ENCODE results near the gene SLC24A4. TPM values are rescaled to one million over a fixed set of nuclear protein-coding genes. Genes with fewer than 3 reads are reported as not detected.

The SLC24A4 gene
- total and polyA plus RNA-seq, 2 of the 4 experiments (the other 2 are of a cell fraction), result not detected

DNA sequence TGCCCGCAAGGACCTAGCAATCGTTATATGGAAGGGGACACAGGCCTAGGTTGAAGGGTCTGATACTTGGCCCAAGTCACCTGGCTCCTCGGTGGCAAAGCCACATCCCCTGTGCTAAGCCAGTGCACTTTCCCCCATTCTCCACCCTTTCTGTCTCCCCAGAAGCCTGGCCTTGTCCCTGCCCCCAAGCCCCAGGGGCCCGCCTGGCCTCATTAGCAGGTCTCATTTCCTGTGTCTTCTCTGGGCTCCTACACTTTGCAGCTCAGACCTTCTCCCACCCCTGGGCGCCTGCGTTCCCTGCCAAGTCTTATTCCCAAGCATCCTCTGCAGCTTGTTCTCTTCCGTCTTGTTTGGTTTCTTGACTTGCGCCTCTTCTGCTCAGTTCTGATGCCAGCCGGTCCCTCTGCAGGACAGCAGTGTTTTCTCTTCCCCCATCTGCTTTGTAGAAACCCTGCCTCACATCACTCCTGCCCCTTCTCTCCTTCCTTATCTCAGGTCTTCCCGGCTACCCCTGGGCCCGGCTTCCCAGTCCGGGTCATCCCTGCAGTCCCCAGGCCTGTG, 66.7 kb downstream of the SLC24A4 start:
- Histone ChIP-seq H3K27ac (ENCODE audit: insufficient read depth, low read length) (no peak overlapping the region), H2BK20ac (ENCODE audit: low read depth, low read length) (no peak overlapping the region), H3K18ac (ENCODE audit: low read depth, low read length) (no peak overlapping the region), H3K56ac (ENCODE audit: extremely low read depth, insufficient read depth, low read length) (no peak overlapping the region), H3K4me2 (ENCODE audit: low read depth, low read length) (no peak overlapping the region), H3K27me3 (ENCODE audit: control insufficient read depth, insufficient read depth, low read length) (peaks cover 33% of the 10 kb centered on the region), H3K4ac (ENCODE audit: low read depth, low read length) (no peak overlapping the region), H2AK9ac (replicated peaks; ENCODE audit: low read depth, low read length, poor library complexity) (no peak overlapping the region), H3K4me3 (ENCODE audit: insufficient read depth, low read depth, low read length) (no peak overlapping the region), H2AFZ (replicated peaks; ENCODE audit: low read length, poor library complexity) (peak overlapping the region; percentile 3), H4K20me1 (ENCODE audit: insufficient read depth, low read length) (no peaks in the 10 kb centered on the region), H3K9ac (ENCODE audit: low read depth, low read length) (no peak overlapping the region), H4K91ac (ENCODE audit: insufficient read depth, low read depth, low read length) (no peak overlapping the region), H3K9me3 (ENCODE audit: control insufficient read depth, insufficient read depth, low read length) (no peaks in the 10 kb centered on the region; the same call in 1 of the 2 replicates), H3K9me1 (ENCODE audit: insufficient read depth, low read length) (no peaks in the 10 kb centered on the region), H3K4me1 (ENCODE audit: control insufficient read depth, insufficient read depth, low read length) (no peaks in the 10 kb centered on the region), H2BK5ac (ENCODE audit: low read depth, low read length, poor library complexity, severe bottlenecking) (no peak overlapping the region), H4K8ac (ENCODE audit: low read depth in 2 of 2, low read length in 2 of 2) (no peak overlapping the region), H2BK120ac (ENCODE audit: low read depth, low read length) (no peak overlapping the region), H3K14ac (replicated peaks; ENCODE audit: low read depth, low read length) (no peak overlapping the region), H2BK15ac (ENCODE audit: low read depth, low read length) (no peak overlapping the region), H3K36me3 (ENCODE audit: control insufficient read depth, insufficient read depth, low read length) (no peaks in the 10 kb centered on the region), H3K23ac (ENCODE audit: low read depth, low read length) (no peak overlapping the region), H2AK5ac (ENCODE audit: low read depth, low read length) (no peak overlapping the region), H4K5ac (ENCODE audit: low read depth, low read length) (no peak overlapping the region), H3K79me1 (ENCODE audit: low read depth in 1 of 2, low read length in 2 of 2) (no peaks in the 10 kb centered on the region)
- in situ Hi-C loops (cut with MboI; ENCODE audit: low sequenced_read_pairs) (no loop called here), intact Hi-C loops (cut with micrococcal nuclease) (no loop called here), dilution Hi-C loops (cut with HindIII; ENCODE audit: low sequenced_read_pairs, unreplicated experiment) (no loop called here)
- DNase-seq, result no peak
- BruUV-seq (replicated peaks), result no TSS peak
- CTCF ChIA-PET, result no interaction called here
- ATAC-seq (ENCODE audit: low read depth), result no peak
- 41% methylated on average over 9 of the region's 12 CpGs; no CpG with 5 or more reads in 1 of the 2 experiments for WGBS, 2 experiments (ENCODE audit: extremely low coverage in 2 of 2, insufficient read length in 1 of 2)
- TF ChIP-seq, protein P1, sequence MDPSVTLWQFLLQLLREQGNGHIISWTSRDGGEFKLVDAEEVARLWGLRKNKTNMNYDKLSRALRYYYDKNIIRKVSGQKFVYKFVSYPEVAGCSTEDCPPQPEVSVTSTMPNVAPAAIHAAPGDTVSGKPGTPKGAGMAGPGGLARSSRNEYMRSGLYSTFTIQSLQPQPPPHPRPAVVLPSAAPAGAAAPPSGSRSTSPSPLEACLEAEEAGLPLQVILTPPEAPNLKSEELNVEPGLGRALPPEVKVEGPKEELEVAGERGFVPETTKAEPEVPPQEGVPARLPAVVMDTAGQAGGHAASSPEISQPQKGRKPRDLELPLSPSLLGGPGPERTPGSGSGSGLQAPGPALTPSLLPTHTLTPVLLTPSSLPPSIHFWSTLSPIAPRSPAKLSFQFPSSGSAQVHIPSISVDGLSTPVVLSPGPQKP (IDR thresholded peaks at IDR 0.05; ENCODE audit: borderline replicate concordance, low read depth, low read length), result no peak
- TF ChIP-seq BHLHE40 (IDR thresholded peaks at IDR 0.05; ENCODE audit: low read depth, low read length), result no peak
- no peak for TF ChIP-seq RCOR1 (IDR thresholded peaks at IDR 0.05; ENCODE audit: insufficient replicate concordance, low read length)
- TF ChIP-seq CHD1 (IDR thresholded peaks at IDR 0.05; ENCODE audit: low read depth, low read length), result no peak
- no peak for TF ChIP-seq RAD21 (IDR thresholded peaks at IDR 0.05; ENCODE audit: low read length)
- no peak for TF ChIP-seq POLR2A (IDR thresholded peaks at IDR 0.05; ENCODE audit: low read depth, low read length)
- no peak for TF ChIP-seq MAZ (IDR thresholded peaks at IDR 0.05; ENCODE audit: borderline replicate concordance, low read depth, low read length)
- TF ChIP-seq SMC3 (IDR thresholded peaks at IDR 0.05; ENCODE audit: low read depth, low read length), result no peak
- TF ChIP-seq FOS (IDR thresholded peaks at IDR 0.05; ENCODE audit: low read depth, low read length), result no peak
- TF ChIP-seq CEBPB (IDR thresholded peaks at IDR 0.05; ENCODE audit: low read depth, low read length), result no peak
- TF ChIP-seq, protein P2, sequence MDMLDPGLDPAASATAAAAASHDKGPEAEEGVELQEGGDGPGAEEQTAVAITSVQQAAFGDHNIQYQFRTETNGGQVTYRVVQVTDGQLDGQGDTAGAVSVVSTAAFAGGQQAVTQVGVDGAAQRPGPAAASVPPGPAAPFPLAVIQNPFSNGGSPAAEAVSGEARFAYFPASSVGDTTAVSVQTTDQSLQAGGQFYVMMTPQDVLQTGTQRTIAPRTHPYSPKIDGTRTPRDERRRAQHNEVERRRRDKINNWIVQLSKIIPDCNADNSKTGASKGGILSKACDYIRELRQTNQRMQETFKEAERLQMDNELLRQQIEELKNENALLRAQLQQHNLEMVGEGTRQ (IDR thresholded peaks at IDR 0.05; ENCODE audit: low read depth, low read length), result no peak
- TF ChIP-seq, protein P3, sequence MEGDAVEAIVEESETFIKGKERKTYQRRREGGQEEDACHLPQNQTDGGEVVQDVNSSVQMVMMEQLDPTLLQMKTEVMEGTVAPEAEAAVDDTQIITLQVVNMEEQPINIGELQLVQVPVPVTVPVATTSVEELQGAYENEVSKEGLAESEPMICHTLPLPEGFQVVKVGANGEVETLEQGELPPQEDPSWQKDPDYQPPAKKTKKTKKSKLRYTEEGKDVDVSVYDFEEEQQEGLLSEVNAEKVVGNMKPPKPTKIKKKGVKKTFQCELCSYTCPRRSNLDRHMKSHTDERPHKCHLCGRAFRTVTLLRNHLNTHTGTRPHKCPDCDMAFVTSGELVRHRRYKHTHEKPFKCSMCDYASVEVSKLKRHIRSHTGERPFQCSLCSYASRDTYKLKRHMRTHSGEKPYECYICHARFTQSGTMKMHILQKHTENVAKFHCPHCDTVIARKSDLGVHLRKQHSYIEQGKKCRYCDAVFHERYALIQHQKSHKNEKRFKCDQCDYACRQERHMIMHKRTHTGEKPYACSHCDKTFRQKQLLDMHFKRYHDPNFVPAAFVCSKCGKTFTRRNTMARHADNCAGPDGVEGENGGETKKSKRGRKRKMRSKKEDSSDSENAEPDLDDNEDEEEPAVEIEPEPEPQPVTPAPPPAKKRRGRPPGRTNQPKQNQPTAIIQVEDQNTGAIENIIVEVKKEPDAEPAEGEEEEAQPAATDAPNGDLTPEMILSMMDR (conservative IDR thresholded peaks at IDR 0.05; ENCODE audit: low read depth, low read length), result no peak
- TF ChIP-seq MAFK (IDR thresholded peaks at IDR 0.05; ENCODE audit: low read depth, low read length), result no peak
- TF ChIP-seq MXI1 (IDR thresholded peaks at IDR 0.05; ENCODE audit: borderline replicate concordance, low read depth, low read length), result no peak
- POLR2A ChIA-PET (ENCODE audit: unreplicated experiment), result no interaction called here

All from IMR-90 (cell line).